Measurements from ENCODE around the gene GRIK1. TPM values are rescaled to one million over a fixed set of nuclear protein-coding genes. Genes with fewer than 3 reads are reported as not detected.

GRIK1 gene
- total RNA-seq: not detected in 2 replicates

GRCh38 chr21:29939924-29940275, at the start of gene GRIK1:
Gene GRIK1 (minus strand): TSS chr21:29939996.

Other genes starting within 250 kb of the GRIK1 start
- gene CLDN17, start 226.8 kb upstream of the GRIK1 start, total RNA-seq: not detected in 2 replicates

Measured in myometrial cell (primary cell).